DOHH2 (cell line): ENCODE measurements around the gene UNKL.

ENCODE experiments used
- CTCF ChIP-seq: fragments of 200-600 bp; sonication (generic); IDR thresholded peaks from one replicate; pipeline ENCODE4 v1.5.1; 2014; ENCODE audit warnings: antibody characterized with exemption, mild to moderate bottlenecking, low read depth, low read length; ENCODE audit not compliant: poor library complexity, severe bottlenecking
- EZH2phosphoT487 ChIP-seq: fragments of 200-600 bp; sonication (generic); IDR thresholded peaks from 2 replicates; pipeline ENCODE4 v1.6.1; 2017; ENCODE audit warnings: borderline replicate concordance, mild to moderate bottlenecking, antibody characterized with exemption, low read length, moderate library complexity, mixed read lengths

- no peak for TF ChIP-seq CTCF
- TF ChIP-seq EZH2phosphoT487, result no peak
Measured at GRCh38 chr16:1313721-1314369, 100.7 kb downstream of the UNKL start.
